Naive thymus-derived CD4-positive, alpha-beta T cell (primary cell): ENCODE data around the gene NUP50. TPM values are rescaled to one million over a fixed set of nuclear protein-coding genes. Genes with fewer than 3 reads are reported as not detected.

Source experiments
- ATAC-seq: fragments of 150-1000 bp; cut with Tn5 transposase; 2 replicates; pipeline ENCODE4 v1.10.0; 2021; ENCODE audit warnings: mild to moderate bottlenecking, moderate library complexity
- CTCF ChIA-PET: fragments of 350-600 bp; sonication (Branson Sonifier 250); formaldehyde crosslinking; loops from one replicate; lab custom pipeline; 2021; ENCODE audit warnings: antibody characterized with exemption; lab: Charles Lee
- POLR2A ChIA-PET: fragments of 350-600 bp; sonication (Branson Sonifier 250); formaldehyde crosslinking; loops from one replicate; lab custom pipeline; 2021; ENCODE audit warnings: antibody characterized with exemption, inconsistent platforms; lab: Charles Lee
- DNase-seq, 9 donors: peaks; one replicate each; pipeline versions ENCODE4 v3.0.0 to v3.0.0-alpha.2; 2020 to 2022; ENCODE audit warnings: mixed read lengths in 1 of 9
- H3K27ac ChIP-seq: one replicate; pipeline ENCODE4 v1.7.0; 2013; ENCODE audit warnings: mild to moderate bottlenecking, low read depth, low read length, moderate library complexity
- H3K27me3 ChIP-seq, 2 donors: one replicate each; pipeline ENCODE4 v1.7.0; 2013; ENCODE audit warnings: low read length in 2 of 2, mild to moderate bottlenecking in 2 of 2, moderate library complexity in 2 of 2; ENCODE audit not compliant: control insufficient read depth in 2 of 2, insufficient read depth in 2 of 2
- H3K36me3 ChIP-seq, 3 experiments: 1 replicate in 2 of 3; 2 replicates in 1 of 3; pipeline ENCODE4 v1.7.0; 2013; ENCODE audit warnings: low read length in 3 of 3, mild to moderate bottlenecking in 3 of 3, moderate library complexity in 1 of 3; ENCODE audit not compliant: insufficient read depth in 3 of 3, control insufficient read depth in 2 of 3
- H3K4me1 ChIP-seq, 2 donors: one replicate each; pipeline ENCODE4 v1.7.0; 2013; ENCODE audit warnings: low read length in 2 of 2, mild to moderate bottlenecking in 2 of 2, moderate library complexity in 1 of 2; ENCODE audit not compliant: control insufficient read depth in 2 of 2, insufficient read depth in 2 of 2
- H3K4me3 ChIP-seq: 2 replicates; pipeline ENCODE4 v1.7.0; 2013; ENCODE audit warnings: mild to moderate bottlenecking, low read length
- H3K9me3 ChIP-seq, 3 experiments: 1 replicate in 2 of 3; 2 replicates in 1 of 3; pipeline ENCODE4 v1.7.0; 2013; ENCODE audit warnings: low read length in 3 of 3; ENCODE audit not compliant: control insufficient read depth in 2 of 3
- H3K27ac Mint-ChIP-seq, 9 donors: one replicate each; pipeline ENCODE4 v1.8.0; 2020 to 2022; ENCODE audit warnings: mixed read lengths in 9 of 9, mild to moderate bottlenecking in 8 of 9, moderate library complexity in 5 of 9, inconsistent platforms in 2 of 9
- H3K27me3 Mint-ChIP-seq, 5 donors: one replicate each; pipeline ENCODE4 v1.8.0; 2021 to 2022; ENCODE audit warnings: mixed read lengths in 5 of 5, mild to moderate bottlenecking in 1 of 5
- H3K36me3 Mint-ChIP-seq, 5 donors: one replicate each; pipeline ENCODE4 v1.8.0; 2020 to 2022; ENCODE audit warnings: mixed read lengths in 5 of 5, mild to moderate bottlenecking in 3 of 5, inconsistent platforms in 1 of 5
- H3K4me1 Mint-ChIP-seq, 7 donors: one replicate each; pipeline ENCODE4 v1.8.0; 2020 to 2022; ENCODE audit warnings: mixed read lengths in 7 of 7, mild to moderate bottlenecking in 3 of 7, inconsistent platforms in 1 of 7
- H3K4me3 Mint-ChIP-seq, 10 donors: one replicate each; pipeline ENCODE4 v1.8.0; 2020 to 2022; ENCODE audit warnings: mild to moderate bottlenecking in 10 of 10, mixed read lengths in 10 of 10, moderate library complexity in 6 of 10, inconsistent platforms in 2 of 10
- H3K9me3 Mint-ChIP-seq, 11 donors: one replicate each; pipeline ENCODE4 v1.8.0; 2020 to 2022; ENCODE audit warnings: mixed read lengths in 11 of 11, mild to moderate bottlenecking in 4 of 11, inconsistent platforms in 1 of 11, moderate library complexity in 1 of 11
- intact Hi-C, 2 donors: fragments of 100-400 bp; cut with micrococcal nuclease; formaldehyde crosslinking; loops; one replicate each; pipeline ENCODE4 v1.15.1; 2023
- polyA plus RNA-seq, 2 donors: library from polyadenylated mRNA; unstranded; fragments of 300-500 nt; fragmentation: Illumina TruSeq; gene quantifications; one replicate each; pipeline ENCODE4 v1.2.3, GENCODE V29; 2021
- total RNA-seq, 6 experiments: library from RNA in 5 of 6; stranded (reverse) in 5 of 6; gene quantifications; 1 replicate in 5 of 6; 2 replicates in 1 of 6; pipeline ENCODE4 v1.2.3 and lab custom pipeline; 2021 to 2026

Gene NUP50
- total and polyA plus RNA-seq, 7 experiments from 2014 or later: 50.6 to 151 (median 113) TPM

- Histone ChIP-seq H3K4me3 (no peak overlapping the region), H3K4me1 (no peaks in the 10 kb centered on the region), H3K27ac (no peak overlapping the region), H3K36me3 (no peaks in the 10 kb centered on the region), H3K9me3 (no peaks in the 10 kb centered on the region), H3K27me3 (no peaks in the 10 kb centered on the region)
- Mint-ChIP-seq H3K4me3 (no peak overlapping the region), H3K4me1 (peaks cover 2 to 39% (median 20%) of the 10 kb centered on the region in 7 donors), H3K27ac (no peak overlapping the region), H3K27me3 (no peaks in the 10 kb centered on the region), H3K9me3 (no peaks in the 10 kb centered on the region), H3K36me3 (peaks cover 0 to 3% (median 0%) of the 10 kb centered on the region in 5 donors)
- DNase-seq (no peak), ATAC-seq (peak; percentile 48)
- ChIA-PET CTCF (no interaction called here), POLR2A (no interaction called here)
- intact Hi-C loops: no loop called here
These were observed 64.1 kb downstream of the NUP50 start for GRCh38 chr22:45227645-45228400.

DNA sequence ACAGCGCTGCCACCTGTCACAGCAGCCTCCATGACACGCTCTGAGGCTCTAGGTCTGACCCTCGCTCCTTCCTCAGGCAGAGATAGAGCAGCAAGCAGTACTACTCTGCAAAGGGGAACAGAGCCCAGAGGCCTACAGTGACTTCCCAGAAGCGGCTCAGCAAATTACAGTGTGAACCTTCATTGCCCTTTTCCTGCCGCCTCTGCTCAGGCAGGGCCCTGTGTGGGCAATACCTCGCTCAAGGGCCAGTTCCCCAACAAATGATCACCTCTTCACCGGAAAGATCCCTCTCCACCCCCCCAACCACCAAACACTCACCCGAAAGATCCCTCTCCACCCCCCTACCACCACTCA is 64.7 kb downstream of the NUP50 start:
- no peak overlapping the region for H3K27ac Mint-ChIP-seq
- POLR2A ChIA-PET: no interaction called here
- Histone ChIP-seq H3K4me1 (no peaks in the 10 kb centered on the region), H3K27me3 (no peaks in the 10 kb centered on the region), H3K9me3 (no peaks in the 10 kb centered on the region), H3K27ac (no peak overlapping the region), H3K36me3 (no peaks in the 10 kb centered on the region), H3K4me3 (no peak overlapping the region)
- peaks cover 0 to 6% (median 0%) of the 10 kb centered on the region in 5 donors for H3K36me3 Mint-ChIP-seq
- intact Hi-C loops: no loop called here
- CTCF ChIA-PET: no interaction called here
- no peak overlapping the region for H3K4me3 Mint-ChIP-seq
- no peaks in the 10 kb centered on the region for H3K27me3 Mint-ChIP-seq
- DNase-seq (no peak), ATAC-seq (peak; percentile 41)
- peaks cover 2 to 36% (median 18%) of the 10 kb centered on the region in 7 donors for H3K4me1 Mint-ChIP-seq
- no peaks in the 10 kb centered on the region for H3K9me3 Mint-ChIP-seq

DNA sequence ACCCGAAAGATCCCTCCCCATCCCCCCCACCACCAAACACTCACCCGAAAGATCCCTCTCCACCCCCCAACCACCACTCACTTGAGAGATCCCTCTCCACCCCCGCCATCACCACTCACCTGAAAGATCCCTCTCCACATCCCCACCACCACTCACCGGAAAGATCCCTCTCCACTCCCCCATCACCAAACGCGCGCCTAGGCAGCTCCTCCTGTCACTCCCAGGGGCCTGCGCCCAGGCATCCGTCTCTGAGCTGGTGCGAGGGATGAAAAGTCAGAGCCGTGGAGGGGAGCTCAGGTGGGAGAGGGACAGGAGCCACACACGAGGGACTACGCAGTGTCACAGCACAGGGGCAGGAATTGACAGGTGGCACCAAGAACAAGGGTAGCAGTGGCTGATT is 65.5 kb downstream of the NUP50 start:
- Histone ChIP-seq H3K4me3 (no peak overlapping the region), H3K27me3 (no peaks in the 10 kb centered on the region), H3K36me3 (no peaks in the 10 kb centered on the region), H3K9me3 (no peaks in the 10 kb centered on the region), H3K27ac (no peak overlapping the region), H3K4me1 (no peaks in the 10 kb centered on the region)
- POLR2A ChIA-PET: no interaction called here
- Mint-ChIP-seq H3K4me3 (no peak overlapping the region), H3K27ac (no peak overlapping the region), H3K36me3 (peaks cover 0 to 6% (median 0%) of the 10 kb centered on the region in 5 donors), H3K4me1 (peaks cover 2 to 35% (median 13%) of the 10 kb centered on the region in 7 donors), H3K9me3 (no peaks in the 10 kb centered on the region), H3K27me3 (no peaks in the 10 kb centered on the region)
- no peak for DNase-seq
- CTCF ChIA-PET: no interaction called here
- no peak for ATAC-seq
- intact Hi-C loops: no loop called here

DNA sequence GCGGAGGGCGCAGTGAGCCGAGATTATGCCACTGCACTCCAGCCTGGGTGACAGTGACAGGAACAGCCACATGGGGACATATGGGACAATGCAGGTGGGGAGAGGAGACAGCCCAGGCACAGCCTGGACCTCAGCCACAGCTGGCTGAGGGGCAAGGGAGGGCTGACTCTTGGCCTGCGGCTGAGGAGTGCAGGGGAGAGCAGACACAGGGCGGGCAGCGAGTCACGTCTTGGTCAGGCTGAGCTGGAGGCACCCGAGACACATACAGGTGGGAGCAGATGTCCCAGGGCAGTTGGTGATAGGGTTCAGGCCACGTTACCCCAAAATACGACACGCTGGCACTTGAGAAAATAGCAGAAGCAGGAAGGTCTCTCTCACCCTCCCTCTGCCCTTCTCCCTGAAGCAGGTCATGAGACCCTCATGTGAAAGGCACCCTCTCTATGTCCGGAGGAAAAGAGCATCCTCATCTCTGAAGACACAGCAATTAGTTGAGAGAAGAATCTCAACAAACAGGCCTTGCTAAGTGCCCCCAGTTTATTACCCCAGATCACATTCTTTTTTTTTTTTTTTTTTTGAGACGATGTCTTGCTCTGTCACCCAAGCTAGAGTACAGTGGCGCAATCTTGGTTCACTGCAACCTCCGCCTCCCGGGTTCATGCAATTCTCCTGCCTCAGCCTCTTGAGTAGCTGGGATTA is 66.4 kb downstream of the NUP50 start:
- intact Hi-C loops: no loop called here
- no peaks in the 10 kb centered on the region for H3K27me3 ChIP-seq
- H3K36me3 ChIP-seq: no peaks in the 10 kb centered on the region
- DNase-seq (no peak), ATAC-seq (no peak)
- no peak overlapping the region for H3K27ac ChIP-seq
- H3K4me1 Mint-ChIP-seq: peaks cover 2 to 30% (median 9%) of the 10 kb centered on the region in 7 donors
- POLR2A ChIA-PET: no interaction called here
- no peaks in the 10 kb centered on the region for H3K9me3 ChIP-seq
- H3K27ac Mint-ChIP-seq: peak overlapping the region in 1 of 9 donors; percentile 21
- no peak overlapping the region for H3K4me3 Mint-ChIP-seq
- peaks cover 0 to 6% (median 0%) of the 10 kb centered on the region in 5 donors for H3K36me3 Mint-ChIP-seq
- no peaks in the 10 kb centered on the region for H3K9me3 Mint-ChIP-seq
- no peak overlapping the region for H3K4me3 ChIP-seq
- CTCF ChIA-PET: no interaction called here
- no peaks in the 10 kb centered on the region for H3K27me3 Mint-ChIP-seq
- no peaks in the 10 kb centered on the region for H3K4me1 ChIP-seq

- no peaks in the 10 kb centered on the region for H3K9me3 ChIP-seq
These were observed 67.6 kb downstream of the NUP50 start for GRCh38 chr22:45231293-45231692.

GRCh38 chr22:45233386-45233785 is 69.7 kb downstream of the NUP50 start:
- Histone ChIP-seq H3K27ac (no peak overlapping the region), H3K4me3 (no peak overlapping the region), H3K4me1 (peaks cover 0 to 7% of the 10 kb centered on the region in 2 donors), H3K27me3 (no peaks in the 10 kb centered on the region), H3K36me3 (no peaks in the 10 kb centered on the region), H3K9me3 (no peaks in the 10 kb centered on the region)
- H3K27ac Mint-ChIP-seq: no peak overlapping the region
- ChIA-PET POLR2A (interaction anchor here (0.7 kb wide), 1 partner anchor 52 kb away, joined by 3 read pairs; no protein-coding TSS in a partner anchor), CTCF (no interaction called here)
- H3K36me3 Mint-ChIP-seq: peaks cover 0 to 13% (median under 1%) of the 10 kb centered on the region in 5 donors
- no peaks in the 10 kb centered on the region for H3K9me3 Mint-ChIP-seq
- ATAC-seq (no peak), DNase-seq (no peak)
- H3K27me3 Mint-ChIP-seq: no peaks in the 10 kb centered on the region
- no peak overlapping the region for H3K4me3 Mint-ChIP-seq
- peaks cover 3 to 28% (median 23%) of the 10 kb centered on the region in 7 donors for H3K4me1 Mint-ChIP-seq
- intact Hi-C loops: no loop called here

More at GRCh38 chr22:45231293-45231692, 67.6 kb downstream of the NUP50 start:
- peaks cover 0 to 6% (median 0%) of the 10 kb centered on the region in 5 donors for H3K36me3 Mint-ChIP-seq
- no peak for ATAC-seq
- H3K27me3 Mint-ChIP-seq: no peaks in the 10 kb centered on the region
- Histone ChIP-seq H3K27ac (no peak overlapping the region), H3K36me3 (no peaks in the 10 kb centered on the region), H3K27me3 (no peaks in the 10 kb centered on the region), H3K4me3 (no peak overlapping the region), H3K4me1 (peaks cover 0 to 7% of the 10 kb centered on the region in 2 donors)
- H3K9me3 Mint-ChIP-seq: no peaks in the 10 kb centered on the region
- no peak for DNase-seq
- CTCF ChIA-PET: no interaction called here
- POLR2A ChIA-PET: no interaction called here
- intact Hi-C loops: no loop called here
- no peak overlapping the region for H3K4me3 Mint-ChIP-seq
- H3K4me1 Mint-ChIP-seq: peaks cover 2 to 36% (median 15%) of the 10 kb centered on the region in 7 donors
- H3K27ac Mint-ChIP-seq: no peak overlapping the region
